NCI-H2227 (cell line): ENCODE data around the gene SPATA31D4.

ENCODE experiments used
- DNase-seq: peaks from one replicate; lab custom pipeline; 2025; ENCODE audit not compliant: unreplicated experiment; lab: John Stamatoyannopoulos, UW

The SPATA31D4 gene

GRCh38 chr9:81964218-81965171 lies 36.3 kb downstream of the SPATA31D4 start:
- DNase-seq, result no peak

GRCh38 chr9:81968026-81968425 lies 39.8 kb downstream of the SPATA31D4 start:
- no peak for DNase-seq

GRCh38 chr9:81969971-81970370 lies 41.7 kb downstream of the SPATA31D4 start:
- DNase-seq, result no peak

GRCh38 chr9:81971727-81972126 lies 43.5 kb downstream of the SPATA31D4 start:
- no peak for DNase-seq

GRCh38 chr9:81974764-81975163 lies 46.5 kb downstream of the SPATA31D4 start:
- no peak for DNase-seq

GRCh38 chr9:81976351-81976750 lies 48.1 kb downstream of the SPATA31D4 start:
- DNase-seq, result no peak

- no peak for DNase-seq
Observed at GRCh38 chr9:81979196-81979595, 51.0 kb downstream of the SPATA31D4 start.

GRCh38 chr9:81980568-81980967 lies 52.3 kb downstream of the SPATA31D4 start:
- DNase-seq, result no peak

- no peak for DNase-seq
Observed at GRCh38 chr9:81981883-81982282, 53.7 kb downstream of the SPATA31D4 start.
